HepG2 (cell line): Measurements from ENCODE around the gene IFITM10. TPM values are rescaled to one million over a fixed set of nuclear protein-coding genes. Genes with fewer than 3 reads are reported as not detected.

Experiments
- FOXP1 ChIP-seq, 2 experiments: fragments of 450-650 bp in 1 of 2; IDR thresholded peaks; 2 replicates each; pipeline ENCODE4 v1.6.1; 2017 to 2018; ENCODE audit warnings: antibody characterized with exemption in 1 of 2
- IKZF4 ChIP-seq: sonication (generic); formaldehyde crosslinking; IDR thresholded peaks from 2 replicates; pipeline ENCODE4 v1.5.1; 2020; ENCODE audit warnings: borderline replicate concordance, mild to moderate bottlenecking, low read depth, missing genetic modification reagents; ENCODE audit errors: not compliant biosample characterization
- KIAA2018 ChIP-seq: sonication (generic); formaldehyde crosslinking; IDR thresholded peaks from 2 replicates; pipeline ENCODE4 v1.5.0; 2020; ENCODE audit warnings: mild to moderate bottlenecking, missing genetic modification reagents, borderline replicate concordance
- MAFF ChIP-seq: IDR thresholded peaks from 2 replicates; pipeline ENCODE4 v1.6.1; 2011; ENCODE audit warnings: low read depth, low read length, improper control_type of control experiment
- MIER2 ChIP-seq: IDR thresholded peaks from 2 replicates; pipeline ENCODE4 v1.6.1; 2016; ENCODE audit warnings: missing biosample characterization, missing genetic modification reagents
- MTERF4 ChIP-seq: sonication (generic); formaldehyde crosslinking; IDR thresholded peaks from 2 replicates; pipeline ENCODE4 v1.8.0; 2023; ENCODE audit warnings: mild to moderate bottlenecking, missing genetic modification reagents
- NFATC3 ChIP-seq: sonication (generic); formaldehyde crosslinking; IDR thresholded peaks from 2 replicates; pipeline ENCODE4 v1.5.1; 2020; ENCODE audit warnings: mild to moderate bottlenecking, missing genetic modification reagents
- NKX3-1 ChIP-seq: sonication (generic); formaldehyde crosslinking; IDR thresholded peaks from 2 replicates; pipeline ENCODE4 v1.5.0; 2020; ENCODE audit warnings: missing genetic modification reagents
- PHF5A ChIP-seq: IDR thresholded peaks from one replicate; pipeline ENCODE4 v1.6.1; 2018; ENCODE audit warnings: low read depth, missing genetic modification reagents; ENCODE audit not compliant: unreplicated experiment
- PPARG ChIP-seq: conservative IDR thresholded peaks from 2 replicates; pipeline ENCODE4 v1.6.1; 2016; ENCODE audit warnings: missing biosample characterization, missing genetic modification reagents
- SALL2 ChIP-seq: sonication (generic); formaldehyde crosslinking; IDR thresholded peaks from 2 replicates; pipeline ENCODE4 v1.8.1; 2023; ENCODE audit warnings: mild to moderate bottlenecking, missing genetic modification reagents, inconsistent platforms
- SNAI1 ChIP-seq: sonication (generic); formaldehyde crosslinking; IDR thresholded peaks from 2 replicates; pipeline ENCODE4 v1.5.0; 2020; ENCODE audit warnings: mild to moderate bottlenecking, missing genetic modification reagents, borderline replicate concordance
- SRSF1 ChIP-seq: fragments of 200-400 bp; formaldehyde crosslinking; optimal IDR thresholded peaks from 2 replicates; pipeline ENCODE3; 2017; ENCODE audit warnings: mild to moderate bottlenecking, low read depth, low read length, moderate library complexity
- SSRP1 ChIP-seq: IDR thresholded peaks from 2 replicates; pipeline ENCODE4 v1.6.1; 2016; ENCODE audit warnings: control low read depth
- WIZ ChIP-seq: sonication (generic); formaldehyde crosslinking; IDR thresholded peaks from 2 replicates; pipeline ENCODE4 v1.5.1; 2020; ENCODE audit warnings: mild to moderate bottlenecking, missing genetic modification reagents
- ZNF558 ChIP-seq: sonication (generic); formaldehyde crosslinking; IDR thresholded peaks from 2 replicates; pipeline ENCODE4 v1.9.0; 2022; ENCODE audit warnings: mild to moderate bottlenecking, missing genetic modification reagents, borderline replicate concordance
- ZNF577 ChIP-seq: sonication (generic); formaldehyde crosslinking; IDR thresholded peaks from 2 replicates; pipeline ENCODE4 v1.4.0; 2020; ENCODE audit warnings: mild to moderate bottlenecking, low read depth, missing genetic modification reagents, borderline replicate concordance
- ZNF598 ChIP-seq: sonication (generic); formaldehyde crosslinking; IDR thresholded peaks from 2 replicates; pipeline ENCODE4 v1.5.1; 2020; ENCODE audit warnings: mild to moderate bottlenecking, missing genetic modification reagents, borderline replicate concordance
- ZNF709 ChIP-seq: sonication (generic); formaldehyde crosslinking; IDR thresholded peaks from 2 replicates; pipeline ENCODE4 v1.5.0; 2020; ENCODE audit warnings: mild to moderate bottlenecking, missing genetic modification reagents
- ZNF720 ChIP-seq: sonication (generic); formaldehyde crosslinking; IDR thresholded peaks from 2 replicates; pipeline ENCODE4 v1.4.0; 2020; ENCODE audit warnings: missing genetic modification reagents
- ZNF768 ChIP-seq: sonication (generic); formaldehyde crosslinking; IDR thresholded peaks from 2 replicates; pipeline ENCODE4 v1.4.0; 2020; ENCODE audit warnings: missing genetic modification reagents
- ZSCAN21 ChIP-seq: sonication (generic); formaldehyde crosslinking; IDR thresholded peaks from 2 replicates; pipeline ENCODE4 v1.8.0; 2022; ENCODE audit warnings: mild to moderate bottlenecking, missing genetic modification reagents, moderate library complexity, borderline replicate concordance
- polyA plus RNA-seq, 8 experiments: library from polyadenylated mRNA; depleted of rRNA in 3 of 8; stranded (reverse) in 7 of 8; unstranded in 1 of 8; fragments of >200 nt; fragmentation: Illumina TruSeq in 4 of 8; extraction: Trizol in 4 of 8; gene quantifications; 2 replicates each; pipeline versions ENCODE4 v1.2.1 to v1.2.3, GENCODE V29; 2011 to 2016; ENCODE audit warnings: low read depth in 4 of 8, missing spikeins in 1 of 8, mixed read lengths in 1 of 8; ENCODE audit not compliant: insufficient read depth in 1 of 8
- total RNA-seq, 5 experiments: library from RNA; depleted of rRNA; stranded (reverse); fragments of >200 nt; fragmentation: Illumina TruSeq; extraction: Trizol; gene quantifications; 2 replicates each; pipeline ENCODE4 v1.2.3, GENCODE V29; 2016; ENCODE audit warnings: low read depth in 1 of 5

The IFITM10 gene
- total and polyA plus RNA-seq, 2 of the 13 experiments (the other 11 are each of a cell fraction or from before 2014, with no cell fraction given), result 0.09 to 0.13 TPM

GRCh38 chr11:1691878-1692707 lies 58.3 kb downstream of the IFITM10 start (continued):
- TF ChIP-seq SNAI1, result 0 out of 2 replicates have a peak, but pooled peaks have one; percentile 14
- TF ChIP-seq SALL2 (CRISPR knock-in tag), result no peak
- no peak for TF ChIP-seq ZNF768 (CRISPR knock-in tag)
- TF ChIP-seq ZNF720 (CRISPR knock-in tag), result no peak
- TF ChIP-seq ZNF598 (CRISPR knock-in tag), result no peak
- no peak; the same call in 1 of the 2 replicates for TF ChIP-seq ZNF709 (CRISPR knock-in tag)
- no peak; the same call in 1 of the 2 replicates for TF ChIP-seq SSRP1
- TF ChIP-seq SRSF1, result no peak
- no peak for TF ChIP-seq MTERF4 (CRISPR knock-in tag)
- peak; percentile 17 for TF ChIP-seq IKZF4 (CRISPR knock-in tag)
- TF ChIP-seq MAFF, result no peak
- TF ChIP-seq WIZ, result no peak
- no peak for TF ChIP-seq MIER2 (CRISPR knock-in tag)
- TF ChIP-seq FOXP1 (IDR thresholded peaks at IDR 0.05), result no peak
- no peak for TF ChIP-seq FOXP1 (CRISPR knock-in tag; IDR thresholded peaks at IDR 0.05)
- no peak; the same call in 1 of the 2 replicates for TF ChIP-seq ZNF558 (CRISPR knock-in tag)
- TF ChIP-seq KIAA2018 (CRISPR knock-in tag), result no peak
- TF ChIP-seq NKX3-1 (CRISPR knock-in tag), result no peak
- TF ChIP-seq NFATC3 (CRISPR knock-in tag), result no peak
- TF ChIP-seq ZNF577 (CRISPR knock-in tag), result no peak
- no peak for TF ChIP-seq PPARG (CRISPR knock-in tag)
- TF ChIP-seq PHF5A (CRISPR knock-in tag), result no peak
- no peak; the same call in 1 of the 2 replicates for TF ChIP-seq ZSCAN21
